G401 (cell line): ENCODE results near the gene SLC25A22. TPM values are rescaled to one million over a fixed set of nuclear protein-coding genes. Genes with fewer than 3 reads are reported as not detected.
A peak's percentile ranks its signal among the peaks of the same experiment; 100 is the strongest.

Experiments
- DNase-seq: peaks from one replicate; pipeline ENCODE4 v3.0.0-alpha.2; 2015; ENCODE audit warnings: low spot score
- in situ Hi-C: cut with HindIII; loops from 2 replicates; pipeline ENCODE4 v1.10.0; 2016; ENCODE audit warnings: low sequenced_read_pairs, mixed read lengths
- total RNA-seq: library from RNA; depleted of rRNA; stranded (reverse); fragments of >200 nt; shearing (Covaris generic); gene quantifications from 2 replicates; pipeline ENCODE4 v1.2.3, GENCODE V29; 2014

SLC25A22 gene
- total RNA-seq, 1 experiment from 2014 or later, result 76.5 TPM

GRCh38 chr11:834371-835316 is 36.6 kb upstream of the SLC25A22 start:
- in situ Hi-C loops, result no loop called here
- peak; percentile 64 for DNase-seq

GRCh38 chr11:833849-834311 is 35.8 kb upstream of the SLC25A22 start:
- in situ Hi-C loops, result no loop called here
- no peak for DNase-seq

- in situ Hi-C loops, result no loop called here
- DNase-seq, result no peak
Observed at GRCh38 chr11:833114-833791, 35.2 kb upstream of the SLC25A22 start.

GRCh38 chr11:832529-833113 is 34.5 kb upstream of the SLC25A22 start, which contains the start of gene CD151:
Gene CD151 (plus strand): TSS chr11:832952. CDS start chr11:836070, 3,118 bp downstream.
- in situ Hi-C loops, result no loop called here

GRCh38 chr11:831961-832528 is 34.0 kb upstream of the SLC25A22 start:
- DNase-seq, result no peak
- in situ Hi-C loops, result no loop called here

More at GRCh38 chr11:832529-833113, 34.5 kb upstream of the SLC25A22 start, which contains the start of gene CD151:
- peak; percentile 69 for DNase-seq

GRCh38 chr11:831118-831864 is 33.2 kb upstream of the SLC25A22 start:
- in situ Hi-C loops, result no loop called here
- no peak for DNase-seq

- in situ Hi-C loops, result no loop called here
- peak; percentile 84 for DNase-seq
Observed at GRCh38 chr11:830295-831117, 32.4 kb upstream of the SLC25A22 start.

GRCh38 chr11:829847-830294 is 31.8 kb upstream of the SLC25A22 start:
- DNase-seq, result no peak
- in situ Hi-C loops, result no loop called here

GRCh38 chr11:829176-829846 is 31.2 kb upstream of the SLC25A22 start:
- no peak for DNase-seq

GRCh38 chr11:828506-829175 is 30.6 kb upstream of the SLC25A22 start:
- in situ Hi-C loops, result no loop called here
- DNase-seq, result no peak

More at GRCh38 chr11:829176-829846, 31.2 kb upstream of the SLC25A22 start:
- in situ Hi-C loops, result no loop called here

GRCh38 chr11:827897-828192 is 29.8 kb upstream of the SLC25A22 start, which contains the start of gene CRACR2B:
Gene CRACR2B (plus strand): TSS chr11:827919. CDS start chr11:828608, 689 bp downstream.
- in situ Hi-C loops, result no loop called here

GRCh38 chr11:827146-827896 is 29.2 kb upstream of the SLC25A22 start:
- in situ Hi-C loops, result no loop called here
- DNase-seq, result no peak

More at GRCh38 chr11:827897-828192, 29.8 kb upstream of the SLC25A22 start, which contains the start of gene CRACR2B:
- no peak for DNase-seq

GRCh38 chr11:826836-827145 is 28.7 kb upstream of the SLC25A22 start:
- in situ Hi-C loops, result no loop called here
- no peak for DNase-seq

- in situ Hi-C loops, result no loop called here
- DNase-seq, result no peak
Observed at GRCh38 chr11:826227-826621, 28.1 kb upstream of the SLC25A22 start.

GRCh38 chr11:825366-826226 is 27.5 kb upstream of the SLC25A22 start:
- no peak for DNase-seq
- in situ Hi-C loops, result no loop called here
